Pancreas (tissue), 10 donors: ENCODE data around the gene RCN1. TPM values are rescaled to one million over a fixed set of nuclear protein-coding genes. Genes with fewer than 3 reads are reported as not detected.

Experiments
- ATAC-seq, 4 donors: fragments of 200-7000 bp; cut with Tn5 transposase; one replicate each; pipeline versions ENCODE4 v1.8.0 to v1.9.1; 2020; ENCODE audit warnings: mild to moderate bottlenecking in 4 of 4, moderate library complexity in 4 of 4
- DNase-seq, 6 donors: peaks; one replicate each; pipeline ENCODE4 v3.0.0-alpha.2; 2020
- FAIRE-seq: peaks from 2 replicates; lab custom pipeline; 2012; peaks lifted over from hg19 to GRCh38; lab: Jason Lieb, UNC
- H3K27ac ChIP-seq, 4 donors: fragments of 200-600 bp; sonication (generic); 1 replicate in 3 of 4; 2 replicates in 1 of 4; pipeline versions ENCODE4 v1.5.0 to v1.8.0; 2020
- H3K27me3 ChIP-seq, 4 donors: fragments of 200-600 bp; one replicate each; pipeline ENCODE4 v1.8.0; 2021
- H3K36me3 ChIP-seq, 3 donors: fragments of 200-600 bp; sonication (generic) in 1 of 3; one replicate each; pipeline versions ENCODE4 v1.5.0 to v1.8.0; 2020 to 2021
- H3K4me1 ChIP-seq, 3 donors: fragments of 200-600 bp; one replicate each; pipeline ENCODE4 v1.8.0; 2021
- H3K4me3 ChIP-seq, 4 donors: fragments of 200-600 bp; sonication (generic) in 2 of 4; one replicate each; pipeline versions ENCODE4 v1.5.0 to v1.8.0; 2020 to 2021
- H3K9me3 ChIP-seq, 4 donors: fragments of 200-600 bp; one replicate each; pipeline ENCODE4 v1.8.0; 2021
- CTCF ChIP-seq, 4 donors: fragments of 200-600 bp; sonication (generic) in 3 of 4; IDR thresholded peaks; one replicate each; pipeline versions ENCODE4 v1.5.0 to v1.8.0; 2021; ENCODE audit warnings: antibody characterized with exemption in 4 of 4
- WGBS, 2 donors: extraction: QIAGEN DNeasy Blood & Tissue Kit; methylation state at CpG; one replicate each; pipeline ENCODE4 v1.1.7; 2013; 5-methylcytosine and 5-hydroxymethylcytosine counted together
- intact Hi-C, 3 donors: fragments of 100-400 bp; cut with DNase I; formaldehyde crosslinking; loops; one replicate each; pipeline versions ENCODE4 v1.11.1 to v1.14.2; 2022
- polyA plus RNA-seq, 2 donors: library from polyadenylated mRNA; stranded (reverse); fragments of 200-250 nt; gene quantifications; one replicate each; pipeline ENCODE4 v1.2.3, GENCODE V29; 2013
- total RNA-seq, 6 donors: library from RNA; stranded (reverse); fragmentation: NEBNext Ultra II Directional in 4 of 6; extraction: Animal tissue kit (Norgen Biotek cat#: 25700) in 4 of 6; gene quantifications; one replicate each; pipeline versions ENCODE4 v1.2.1 to v1.2.4, GENCODE V29; 2021 to 2023
- donor health status: healthy with polysubstance abuse.
- donor health status: DM: no; HTN: no; CAD: no; lungs with moderate emphysema.
- donor health status: DM: no; HTN: no; CAD: no.
- donor health status: control.
- donor health status: control.
- donor health status: Bipolar disorder and iron deficiency.
- donor health status: DM: yes; HTN: yes; CAD: no.
- donor health status: DM: no; HTN: no; CAD: no.
- donor health status: DM: no; HTN: no; CAD: no.
- donor health status: DM: yes; HTN: yes; CAD: no.

RCN1 gene
- total and polyA plus RNA-seq, 8 donors = 9.6 to 39.3 (median 21.7) TPM

- Histone ChIP-seq H3K4me1 (no peaks in the 10 kb centered on the region), H3K9me3 (no peaks in the 10 kb centered on the region), H3K36me3 (no peaks in the 10 kb centered on the region), H3K4me3 (no peak overlapping the region), H3K27me3 (no peaks in the 10 kb centered on the region), H3K27ac (no peak overlapping the region)
- no peak for FAIRE-seq
- 92 to 95% methylated on average over 5 of the region's 5 CpGs for WGBS, 2 donors
- ATAC-seq = no peak
- DNase-seq = no peak
- no peak for TF ChIP-seq CTCF (IDR thresholded peaks at IDR 0.05)
- intact Hi-C loops = no loop called here
Measured at GRCh38 chr11:32103941-32104340, 13.1 kb downstream of the RCN1 start.

- 90 to 93% methylated on average over 7 of the region's 7 CpGs for WGBS, 2 donors
- no peak for ATAC-seq
- no peaks in the 10 kb centered on the region for H3K27me3 ChIP-seq
- H3K4me3 ChIP-seq = no peak overlapping the region
- H3K9me3 ChIP-seq = no peaks in the 10 kb centered on the region
- FAIRE-seq = no peak
- H3K4me1 ChIP-seq = no peaks in the 10 kb centered on the region
- no peak overlapping the region for H3K27ac ChIP-seq
- intact Hi-C loops = no loop called here
- TF ChIP-seq CTCF (IDR thresholded peaks at IDR 0.05) = no peak
- DNase-seq = no peak
- H3K36me3 ChIP-seq = no peaks in the 10 kb centered on the region
Measured at GRCh38 chr11:32105871-32106560, 15.1 kb downstream of the RCN1 start.

- FAIRE-seq (no peak), DNase-seq (no peak), ATAC-seq (no peak)
- Histone ChIP-seq H3K27ac (no peak overlapping the region), H3K9me3 (no peaks in the 10 kb centered on the region), H3K36me3 (no peaks in the 10 kb centered on the region), H3K4me3 (no peak overlapping the region), H3K27me3 (no peaks in the 10 kb centered on the region), H3K4me1 (no peaks in the 10 kb centered on the region)
- intact Hi-C loops = no loop called here
- WGBS, 2 donors = 85 to 87% methylated on average over 6 of the region's 6 CpGs
- no peak for TF ChIP-seq CTCF (IDR thresholded peaks at IDR 0.05)
Measured at GRCh38 chr11:32107647-32108046, 16.8 kb downstream of the RCN1 start.

- Histone ChIP-seq H3K4me3 (no peak overlapping the region), H3K27me3 (no peaks in the 10 kb centered on the region), H3K27ac (no peak overlapping the region), H3K9me3 (no peaks in the 10 kb centered on the region), H3K36me3 (no peaks in the 10 kb centered on the region), H3K4me1 (no peaks in the 10 kb centered on the region)
- no peak for TF ChIP-seq CTCF (IDR thresholded peaks at IDR 0.05)
- intact Hi-C loops = no loop called here
- ATAC-seq (no peak), FAIRE-seq (no peak), DNase-seq (no peak)
Measured at GRCh38 chr11:32108576-32108975, 17.7 kb downstream of the RCN1 start.

GRCh38 chr11:32109138-32109537 lies 18.3 kb downstream of the RCN1 start:
- Histone ChIP-seq H3K4me3 (no peak overlapping the region), H3K4me1 (no peaks in the 10 kb centered on the region), H3K27ac (no peak overlapping the region), H3K27me3 (no peaks in the 10 kb centered on the region), H3K36me3 (no peaks in the 10 kb centered on the region), H3K9me3 (no peaks in the 10 kb centered on the region)
- DNase-seq (no peak), ATAC-seq (no peak), FAIRE-seq (no peak)
- no peak for TF ChIP-seq CTCF (IDR thresholded peaks at IDR 0.05)
- intact Hi-C loops = no loop called here
- WGBS, 2 donors = 86 to 94% methylated on average over 4 of the region's 4 CpGs
